Activated naive CD8-positive, alpha-beta T cell (primary cell): ENCODE measurements around the gene ZNF532.

Experiments
- H3K27ac Mint-ChIP-seq: one replicate; pipeline ENCODE4 v1.8.0; 2021; ENCODE audit warnings: mixed read lengths
- H3K27me3 Mint-ChIP-seq: one replicate; pipeline ENCODE4 v1.8.0; 2021; ENCODE audit warnings: mixed read lengths
- H3K36me3 Mint-ChIP-seq: one replicate; pipeline ENCODE4 v1.8.0; 2021; ENCODE audit warnings: mixed read lengths
- H3K4me1 Mint-ChIP-seq: one replicate; pipeline ENCODE4 v1.8.0; 2021; ENCODE audit warnings: low read depth, mixed read lengths
- H3K4me3 Mint-ChIP-seq: one replicate; pipeline ENCODE4 v1.8.0; 2021; ENCODE audit warnings: mild to moderate bottlenecking, mixed read lengths
- H3K9me3 Mint-ChIP-seq: one replicate; pipeline ENCODE4 v1.8.0; 2021; ENCODE audit warnings: low read depth, mixed read lengths

Gene ZNF532

DNA sequence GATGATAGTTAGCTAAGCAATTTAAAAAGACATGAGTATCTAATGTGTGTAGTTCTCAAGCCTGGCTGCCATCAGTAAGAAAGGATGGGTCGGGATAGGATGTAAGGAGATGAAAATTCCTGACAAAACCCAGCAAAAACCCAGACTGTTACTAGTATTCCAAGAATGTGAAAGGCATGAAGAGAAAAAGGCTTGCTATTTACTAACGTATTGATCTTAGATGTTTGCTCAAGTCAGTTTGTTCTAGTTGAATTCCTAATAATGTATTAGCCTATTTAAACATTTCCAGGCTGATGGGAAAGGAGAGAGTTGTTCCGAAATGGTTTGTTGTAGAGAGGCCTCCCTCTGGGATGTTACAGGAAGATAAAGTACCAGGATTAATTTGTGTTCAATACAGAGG lies 88.2 kb downstream of the ZNF532 start:
- Mint-ChIP-seq H3K4me1 (no peaks in the 10 kb centered on the region), H3K27ac (no peak overlapping the region), H3K4me3 (no peak overlapping the region), H3K27me3 (peaks cover 4% of the 10 kb centered on the region), H3K9me3 (no peaks in the 10 kb centered on the region), H3K36me3 (no peaks in the 10 kb centered on the region)

DNA sequence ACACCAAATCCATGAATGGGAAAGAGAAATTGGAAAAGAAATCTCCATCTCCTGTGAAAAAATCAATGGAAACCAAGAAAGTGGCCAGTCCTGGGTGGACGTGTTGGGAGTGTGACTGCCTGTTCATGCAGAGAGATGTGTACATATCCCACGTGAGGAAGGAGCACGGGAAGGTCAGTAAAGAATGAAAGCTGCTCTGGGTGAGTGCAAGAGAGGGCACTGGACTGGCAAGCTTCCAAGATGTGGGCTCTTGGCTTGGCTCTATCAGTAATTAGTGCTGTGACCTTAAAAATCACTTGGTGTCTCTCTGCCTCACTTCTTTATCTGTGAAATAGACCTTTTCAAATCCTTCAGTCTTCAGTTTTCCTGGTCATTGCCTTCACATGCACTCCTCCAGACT lies 89.0 kb downstream of the ZNF532 start:
- Mint-ChIP-seq H3K27me3 (peaks cover 4% of the 10 kb centered on the region), H3K9me3 (no peaks in the 10 kb centered on the region), H3K27ac (no peak overlapping the region), H3K4me3 (no peak overlapping the region), H3K4me1 (no peaks in the 10 kb centered on the region), H3K36me3 (no peaks in the 10 kb centered on the region)

DNA sequence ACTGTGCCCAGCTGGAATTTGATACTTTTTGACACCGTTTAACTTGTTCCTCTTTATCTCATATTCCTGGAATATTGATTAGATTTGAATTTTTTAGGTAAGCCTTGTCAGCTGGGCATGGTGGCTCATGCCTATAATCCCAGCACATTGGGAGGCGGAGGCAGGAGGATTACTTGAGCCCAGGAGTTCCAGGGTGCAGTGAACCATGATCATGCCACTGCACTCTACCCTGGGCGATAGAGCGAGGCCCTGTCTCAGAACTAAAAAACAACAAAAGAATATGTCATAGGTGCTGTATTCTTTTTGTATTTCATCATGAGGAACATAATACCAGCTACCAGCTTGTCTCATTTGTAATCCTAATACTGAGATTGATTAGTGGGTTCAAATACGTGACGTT lies 90.3 kb downstream of the ZNF532 start:
- Mint-ChIP-seq H3K9me3 (no peaks in the 10 kb centered on the region), H3K27ac (no peak overlapping the region), H3K4me3 (no peak overlapping the region), H3K4me1 (no peaks in the 10 kb centered on the region), H3K36me3 (no peaks in the 10 kb centered on the region), H3K27me3 (peaks cover 4% of the 10 kb centered on the region)

DNA sequence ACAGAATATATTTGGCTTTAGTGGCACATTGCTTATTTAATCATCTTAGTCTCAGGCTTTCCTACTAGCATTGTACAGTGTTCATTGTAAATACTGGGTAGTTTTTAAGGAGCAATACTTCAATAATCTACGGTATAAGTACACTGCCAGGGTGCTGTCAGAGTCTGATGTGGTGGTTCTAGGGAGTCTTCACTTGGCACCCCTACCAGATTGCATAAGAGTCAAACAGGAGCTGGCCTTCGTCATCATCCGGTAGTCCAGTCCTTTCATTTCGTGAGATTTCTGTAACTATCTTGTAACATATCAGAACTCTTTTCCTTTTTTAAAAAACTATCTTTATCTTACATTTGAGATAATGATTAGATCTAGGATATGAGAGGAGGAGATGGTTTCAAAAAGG lies 91.1 kb downstream of the ZNF532 start:
- H3K4me1 Mint-ChIP-seq: no peaks in the 10 kb centered on the region
- no peak overlapping the region for H3K4me3 Mint-ChIP-seq
- H3K36me3 Mint-ChIP-seq: no peaks in the 10 kb centered on the region
- H3K27ac Mint-ChIP-seq: no peak overlapping the region
- peaks cover 7% of the 10 kb centered on the region for H3K27me3 Mint-ChIP-seq
- H3K9me3 Mint-ChIP-seq: no peaks in the 10 kb centered on the region

DNA sequence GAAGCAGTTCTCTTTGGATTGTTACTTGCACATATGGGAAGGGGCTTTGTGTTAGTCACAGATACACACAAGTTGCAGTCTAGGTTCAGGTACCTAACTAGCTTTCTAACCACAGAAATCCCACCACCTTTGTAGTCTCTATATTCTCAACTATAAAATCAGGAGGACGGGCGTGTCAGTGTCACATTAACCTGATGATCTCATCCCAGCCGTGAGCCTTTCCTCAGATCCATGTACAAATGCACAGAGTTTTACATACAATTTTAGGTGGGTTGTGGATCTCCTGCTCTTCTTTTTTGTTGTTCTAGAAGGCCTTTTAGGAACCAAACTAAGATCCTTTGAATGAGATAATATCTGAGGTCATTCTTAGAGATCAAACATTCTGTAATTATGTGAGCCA lies 94.0 kb downstream of the ZNF532 start:
- Mint-ChIP-seq H3K36me3 (no peaks in the 10 kb centered on the region), H3K9me3 (no peaks in the 10 kb centered on the region), H3K4me1 (no peaks in the 10 kb centered on the region), H3K4me3 (no peak overlapping the region), H3K27ac (no peak overlapping the region), H3K27me3 (peaks cover 12% of the 10 kb centered on the region)

DNA sequence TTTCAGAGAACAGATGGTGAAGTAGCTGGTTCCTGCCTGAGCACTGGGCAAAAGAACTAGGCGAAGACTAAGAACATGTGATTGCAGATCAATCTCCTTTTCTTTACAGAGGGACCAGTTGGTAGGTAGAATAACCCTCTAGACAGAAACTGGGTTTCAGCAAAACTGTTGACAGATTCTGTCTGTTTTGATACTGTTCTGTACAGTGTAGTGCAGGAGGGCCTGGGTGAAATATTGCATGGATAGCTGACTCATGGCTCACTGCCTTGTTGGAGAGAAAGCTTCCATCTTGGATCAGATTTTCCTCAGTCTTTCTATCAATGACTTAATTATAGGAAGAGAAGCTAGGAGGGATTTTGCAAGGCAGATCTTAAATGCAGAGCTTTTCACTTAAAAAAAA lies 95.8 kb downstream of the ZNF532 start:
- Mint-ChIP-seq H3K36me3 (no peaks in the 10 kb centered on the region), H3K9me3 (no peaks in the 10 kb centered on the region), H3K27ac (no peak overlapping the region), H3K4me1 (no peaks in the 10 kb centered on the region), H3K27me3 (peaks cover 12% of the 10 kb centered on the region), H3K4me3 (no peak overlapping the region)

DNA sequence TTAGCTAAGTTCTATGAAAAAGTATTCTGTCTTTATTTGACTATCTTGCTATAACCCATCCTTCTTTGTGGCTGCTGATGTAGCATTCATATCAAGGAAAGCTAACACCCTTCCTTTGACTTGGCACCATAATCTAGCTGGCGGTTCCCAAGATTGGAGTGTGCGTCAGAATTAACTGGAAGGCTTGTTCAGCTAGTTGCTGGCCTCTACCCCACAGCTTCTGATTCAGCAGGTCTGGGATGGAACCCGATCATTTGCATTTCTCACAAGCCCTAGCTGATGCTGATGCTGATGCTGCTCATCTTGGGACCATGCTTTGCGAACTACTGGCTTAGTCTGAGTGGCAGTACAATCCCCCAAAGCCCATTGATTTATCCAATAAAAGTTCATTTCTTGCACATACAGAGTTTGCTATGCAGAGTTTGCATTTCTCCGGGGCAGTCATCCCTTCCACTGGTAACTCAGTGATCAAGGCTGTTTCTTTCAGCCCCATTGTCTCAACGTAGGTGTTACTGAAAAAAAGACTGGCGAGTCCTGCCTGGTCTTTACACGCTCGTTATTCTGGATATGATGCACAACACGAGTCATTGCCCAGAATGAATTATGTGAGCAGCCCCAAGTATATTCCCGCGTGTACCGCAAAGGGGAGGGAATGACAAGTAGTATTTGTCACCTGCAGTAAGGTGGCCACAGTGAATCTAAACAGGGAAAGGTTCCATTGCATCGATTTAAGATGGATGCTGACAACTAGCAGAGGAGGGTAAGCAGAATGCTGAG lies 96.5 kb downstream of the ZNF532 start:
- no peaks in the 10 kb centered on the region for H3K9me3 Mint-ChIP-seq
- H3K4me1 Mint-ChIP-seq: no peaks in the 10 kb centered on the region
- H3K27me3 Mint-ChIP-seq: peaks cover 12% of the 10 kb centered on the region
- no peaks in the 10 kb centered on the region for H3K36me3 Mint-ChIP-seq
- no peak overlapping the region for H3K4me3 Mint-ChIP-seq
- no peak overlapping the region for H3K27ac Mint-ChIP-seq

DNA sequence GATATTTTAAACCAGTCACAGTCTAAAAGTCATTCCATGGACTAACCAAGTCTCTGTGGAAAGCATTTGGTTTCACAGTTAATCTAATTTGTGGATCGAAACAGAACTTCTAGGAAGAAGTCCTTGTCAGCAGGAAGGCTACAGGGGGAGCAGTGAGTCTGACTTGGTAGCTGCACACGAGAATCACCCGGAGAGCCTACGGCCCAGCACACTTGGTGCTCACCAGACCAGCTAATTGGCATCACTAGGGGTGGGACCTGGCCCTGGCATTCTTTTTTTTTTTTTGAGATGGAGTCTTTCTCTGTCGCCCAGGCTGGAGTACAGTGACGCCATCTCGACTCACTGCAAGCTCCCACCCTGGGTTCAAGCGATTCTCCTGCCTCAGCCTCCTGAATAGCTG lies 97.7 kb downstream of the ZNF532 start:
- H3K27me3 Mint-ChIP-seq: peaks cover 8% of the 10 kb centered on the region
- no peaks in the 10 kb centered on the region for H3K36me3 Mint-ChIP-seq
- no peaks in the 10 kb centered on the region for H3K4me1 Mint-ChIP-seq
- no peaks in the 10 kb centered on the region for H3K9me3 Mint-ChIP-seq
- no peak overlapping the region for H3K4me3 Mint-ChIP-seq
- H3K27ac Mint-ChIP-seq: no peak overlapping the region

DNA sequence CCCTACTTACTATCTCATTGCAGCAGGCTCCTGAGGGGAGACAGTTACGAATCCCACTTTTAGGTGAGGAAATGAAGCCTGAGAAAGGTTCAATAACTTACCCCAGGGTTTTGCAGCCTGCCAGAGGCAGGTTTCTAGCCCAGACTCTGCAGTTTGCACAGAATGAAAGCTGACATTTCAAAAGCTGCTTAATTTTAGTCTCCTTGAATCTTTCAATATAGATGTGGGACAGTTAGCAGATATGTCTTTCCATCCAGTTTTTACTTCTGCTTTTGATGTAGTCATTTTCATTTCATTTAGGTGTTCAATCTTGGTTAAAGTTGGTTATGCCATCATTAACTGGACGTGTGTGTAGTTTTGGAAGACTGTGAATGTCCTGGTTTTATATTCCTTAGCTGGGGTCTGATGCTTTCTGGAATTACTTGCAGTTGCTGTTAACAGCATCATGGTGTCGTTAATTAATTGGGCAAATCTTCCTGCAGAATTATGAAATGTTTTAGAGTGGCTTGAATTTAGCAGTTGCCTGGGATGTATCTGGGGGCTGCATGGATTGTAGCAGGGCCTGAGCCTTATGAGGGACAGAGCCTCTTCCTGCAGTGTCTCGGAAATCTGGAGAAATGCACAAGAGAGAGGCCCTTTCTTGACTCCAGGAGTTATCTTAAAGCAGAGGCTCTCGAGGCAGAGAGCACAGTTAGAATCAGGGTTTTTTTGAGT lies 100.8 kb downstream of the ZNF532 start:
- Mint-ChIP-seq H3K36me3 (no peaks in the 10 kb centered on the region), H3K4me3 (no peak overlapping the region), H3K27ac (no peak overlapping the region), H3K27me3 (peaks cover 9% of the 10 kb centered on the region), H3K9me3 (no peaks in the 10 kb centered on the region), H3K4me1 (no peaks in the 10 kb centered on the region)

DNA sequence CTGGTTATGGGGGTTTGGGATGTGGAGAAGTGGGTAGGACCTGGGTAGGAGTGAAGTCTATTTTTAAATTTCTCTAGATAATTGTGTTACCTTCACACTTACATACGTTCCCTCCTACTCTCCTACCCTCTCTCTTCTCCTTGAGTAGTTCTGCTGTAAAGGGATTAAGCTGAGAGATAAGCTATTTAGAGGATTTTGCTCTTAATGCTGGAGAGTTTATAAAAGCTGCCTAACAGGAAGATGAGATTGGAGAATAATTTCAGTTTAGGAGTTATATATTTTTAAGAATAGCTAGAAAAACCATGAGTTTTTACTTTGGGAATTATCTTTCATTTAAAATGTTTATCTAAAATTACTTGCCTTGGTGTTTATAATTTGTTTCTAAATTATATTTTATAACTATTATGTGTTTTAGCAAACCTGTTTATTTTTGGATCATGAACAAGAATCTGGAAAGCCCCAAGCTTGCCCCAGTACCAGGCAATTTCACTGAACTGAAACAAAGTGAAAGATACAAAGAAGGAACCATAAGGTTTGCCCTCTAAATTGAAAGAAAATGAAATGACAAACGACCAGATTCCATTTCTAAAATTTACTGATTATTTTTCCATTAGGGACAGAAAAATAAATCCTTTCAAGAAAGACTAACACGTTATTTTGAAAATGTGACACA lies 101.5 kb downstream of the ZNF532 start:
- H3K4me1 Mint-ChIP-seq: no peaks in the 10 kb centered on the region
- no peaks in the 10 kb centered on the region for H3K36me3 Mint-ChIP-seq
- H3K4me3 Mint-ChIP-seq: no peak overlapping the region
- no peaks in the 10 kb centered on the region for H3K9me3 Mint-ChIP-seq
- H3K27me3 Mint-ChIP-seq: peaks cover 10% of the 10 kb centered on the region
- no peak overlapping the region for H3K27ac Mint-ChIP-seq

DNA sequence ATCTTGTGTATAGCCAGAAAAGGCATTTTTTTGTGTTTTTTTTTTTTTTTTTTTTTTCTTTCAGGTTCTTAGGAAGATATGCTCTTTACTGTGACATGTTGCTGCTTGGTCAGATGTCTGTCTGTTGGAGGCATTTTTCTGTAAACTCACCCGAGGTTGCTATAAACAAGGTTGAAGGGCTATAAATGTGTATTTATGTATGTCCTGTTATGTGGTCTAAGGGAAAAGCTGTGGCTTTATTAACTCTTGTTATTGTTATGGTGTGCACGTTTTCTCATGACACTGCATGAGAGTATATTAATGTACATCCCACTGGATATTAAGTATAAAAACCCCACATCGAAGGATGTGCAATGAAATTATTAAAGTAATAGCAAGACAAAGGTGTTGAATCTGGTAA lies 102.0 kb downstream of the ZNF532 start:
- H3K9me3 Mint-ChIP-seq: no peaks in the 10 kb centered on the region
- no peaks in the 10 kb centered on the region for H3K36me3 Mint-ChIP-seq
- H3K4me1 Mint-ChIP-seq: no peaks in the 10 kb centered on the region
- H3K27me3 Mint-ChIP-seq: peaks cover 7% of the 10 kb centered on the region
- no peak overlapping the region for H3K27ac Mint-ChIP-seq
- no peak overlapping the region for H3K4me3 Mint-ChIP-seq

DNA sequence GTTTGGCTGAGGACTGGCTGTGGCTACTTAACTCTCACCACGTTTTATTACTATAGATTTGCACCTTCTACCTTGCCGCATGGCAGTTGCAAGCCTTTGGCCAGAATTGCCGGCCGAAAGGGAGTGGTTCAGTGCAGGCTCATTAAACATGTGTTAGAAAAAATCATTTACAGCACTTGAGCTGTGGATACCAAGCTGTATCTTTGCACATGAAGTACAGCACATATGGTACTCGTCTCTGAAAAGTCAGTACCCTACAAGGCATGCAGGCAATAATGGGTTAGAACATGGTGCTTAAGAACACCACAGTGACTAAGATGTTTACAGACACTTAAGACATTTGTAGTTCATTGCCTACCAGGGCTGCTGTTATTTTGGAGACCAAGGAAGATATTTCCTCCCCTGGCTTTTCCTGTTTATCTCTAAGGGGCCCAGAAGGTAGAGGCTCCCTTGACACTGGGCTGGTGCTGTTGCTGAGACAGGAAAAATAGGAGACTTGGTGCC lies 103.1 kb downstream of the ZNF532 start:
- no peaks in the 10 kb centered on the region for H3K36me3 Mint-ChIP-seq
- H3K9me3 Mint-ChIP-seq: no peaks in the 10 kb centered on the region
- H3K4me1 Mint-ChIP-seq: no peaks in the 10 kb centered on the region
- no peak overlapping the region for H3K27ac Mint-ChIP-seq
- peaks cover 9% of the 10 kb centered on the region for H3K27me3 Mint-ChIP-seq
- H3K4me3 Mint-ChIP-seq: no peak overlapping the region

DNA sequence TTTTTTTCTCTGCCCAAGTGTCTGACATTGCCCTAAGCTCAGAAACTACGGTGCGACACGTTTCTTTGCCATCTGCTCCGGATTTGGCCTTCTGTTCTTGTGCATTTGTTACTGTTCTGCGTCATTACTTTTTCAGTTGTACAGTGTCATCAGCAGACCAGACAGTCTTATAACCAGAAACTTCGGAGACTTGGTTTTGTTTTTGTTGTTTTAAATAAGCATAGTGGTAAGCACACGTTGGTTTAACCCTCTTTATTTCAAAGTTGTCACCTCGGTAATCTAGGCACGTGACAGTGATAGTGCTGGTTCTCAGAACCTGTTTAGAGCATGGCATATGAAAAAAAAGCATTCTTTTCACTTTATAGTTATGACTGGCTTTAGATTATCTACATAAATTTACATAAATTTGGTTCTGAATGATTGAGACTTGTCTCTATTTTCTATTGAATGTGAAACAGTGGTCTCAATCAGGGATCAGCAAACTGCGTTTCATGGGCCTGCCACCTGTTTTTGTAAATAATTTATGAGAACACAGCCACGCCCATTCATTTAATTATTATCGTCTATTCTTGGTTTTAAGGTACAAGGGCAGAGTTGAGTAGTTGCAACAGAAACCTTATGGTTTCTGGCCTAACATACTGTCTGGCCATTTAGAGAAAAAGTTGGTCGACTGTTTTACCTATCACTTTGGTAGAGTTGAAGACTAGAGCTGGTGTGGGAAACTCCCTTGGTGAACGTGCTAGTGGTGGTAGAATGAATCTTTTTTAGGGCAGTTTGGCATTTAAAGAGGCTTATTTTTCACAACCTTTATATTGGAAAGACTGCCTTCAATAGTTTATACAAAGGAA lies 106.5 kb downstream of the ZNF532 start:
- Mint-ChIP-seq H3K4me3 (no peak overlapping the region), H3K27me3 (peaks cover 14% of the 10 kb centered on the region), H3K4me1 (no peaks in the 10 kb centered on the region), H3K36me3 (no peaks in the 10 kb centered on the region), H3K9me3 (no peaks in the 10 kb centered on the region), H3K27ac (no peak overlapping the region)

DNA sequence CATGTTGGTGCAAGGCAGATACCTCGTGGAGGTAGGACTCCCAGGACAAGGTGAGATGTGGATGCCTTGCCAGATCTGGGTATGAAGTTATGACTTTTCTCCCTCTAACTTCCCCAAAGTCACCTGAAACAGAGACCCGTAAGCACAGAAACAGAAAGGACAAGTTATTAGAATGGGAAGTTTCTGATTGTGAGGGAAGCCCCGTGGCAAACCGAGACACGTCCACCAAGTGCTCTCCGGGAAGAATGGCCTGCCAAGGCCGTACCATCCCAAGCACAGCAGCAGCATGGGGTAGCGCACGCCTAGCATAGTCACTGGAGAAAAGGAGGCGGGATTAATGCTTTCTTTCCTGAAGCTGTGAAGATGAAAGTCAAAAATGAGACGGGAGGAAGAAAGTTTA lies 110.6 kb downstream of the ZNF532 start:
- H3K27ac Mint-ChIP-seq: no peak overlapping the region
- peaks cover 14% of the 10 kb centered on the region for H3K27me3 Mint-ChIP-seq
- no peak overlapping the region for H3K4me3 Mint-ChIP-seq
- no peaks in the 10 kb centered on the region for H3K36me3 Mint-ChIP-seq
- no peaks in the 10 kb centered on the region for H3K4me1 Mint-ChIP-seq
- no peaks in the 10 kb centered on the region for H3K9me3 Mint-ChIP-seq
